Measurements from ENCODE around the gene IQSEC3. TPM values are rescaled to one million over a fixed set of nuclear protein-coding genes. Genes with fewer than 3 reads are reported as not detected.

IQSEC3 gene
- total and polyA plus RNA-seq, 2 of the 13 experiments (the other 11 are each of a cell fraction or from before 2014, with no cell fraction given), result not detected

- TF ChIP-seq EED (CRISPR knock-in tag; IDR thresholded peaks at IDR 0.05) (peak; percentile 79), POLR2AphosphoS5 (IDR thresholded peaks at IDR 0.05; ENCODE audit: low read depth, low read length) (no peak), RFXAP (CRISPR knock-in tag; IDR thresholded peaks at IDR 0.05; ENCODE audit: borderline replicate concordance) (peak; percentile 57; the same call in 1 of the 2 replicates), ZNF460 (CRISPR knock-in tag; IDR thresholded peaks at IDR 0.05; ENCODE audit: borderline replicate concordance) (no peak), HBP1 (CRISPR knock-in tag; IDR thresholded peaks at IDR 0.05; ENCODE audit: low read depth) (no peak), ZBTB38 (CRISPR knock-in tag; IDR thresholded peaks at IDR 0.05) (no peak), PITX1 (CRISPR knock-in tag; IDR thresholded peaks at IDR 0.05) (no peak; the same call in 1 of the 2 replicates), ZNF383 (CRISPR knock-in tag; IDR thresholded peaks at IDR 0.05; ENCODE audit: borderline replicate concordance) (no peak), FOXA1 (IDR thresholded peaks at IDR 0.05) (no peak), FOXA1 (CRISPR knock-in tag; IDR thresholded peaks at IDR 0.05) (peak; percentile 18; the same call in 1 of the 2 replicates), KMT2A (CRISPR knock-in tag; IDR thresholded peaks at IDR 0.05) (no peak), TOPORS (CRISPR knock-in tag; IDR thresholded peaks at IDR 0.05) (no peak), ZNF773 (CRISPR knock-in tag; IDR thresholded peaks at IDR 0.05; ENCODE audit: borderline replicate concordance) (no peak), CAMTA2 (CRISPR knock-in tag; IDR thresholded peaks at IDR 0.05; ENCODE audit: borderline replicate concordance) (no peak), SIX1 (CRISPR knock-in tag; IDR thresholded peaks at IDR 0.05; ENCODE audit: borderline replicate concordance) (no peak), MEIS2 (CRISPR knock-in tag; IDR thresholded peaks at IDR 0.05) (no peak), ZFP36L1 (CRISPR knock-in tag; IDR thresholded peaks at IDR 0.05) (no peak), ZNF75D (CRISPR knock-in tag; IDR thresholded peaks at IDR 0.05; ENCODE audit: borderline replicate concordance) (no peak)
- TF ChIP-seq, protein P1, sequence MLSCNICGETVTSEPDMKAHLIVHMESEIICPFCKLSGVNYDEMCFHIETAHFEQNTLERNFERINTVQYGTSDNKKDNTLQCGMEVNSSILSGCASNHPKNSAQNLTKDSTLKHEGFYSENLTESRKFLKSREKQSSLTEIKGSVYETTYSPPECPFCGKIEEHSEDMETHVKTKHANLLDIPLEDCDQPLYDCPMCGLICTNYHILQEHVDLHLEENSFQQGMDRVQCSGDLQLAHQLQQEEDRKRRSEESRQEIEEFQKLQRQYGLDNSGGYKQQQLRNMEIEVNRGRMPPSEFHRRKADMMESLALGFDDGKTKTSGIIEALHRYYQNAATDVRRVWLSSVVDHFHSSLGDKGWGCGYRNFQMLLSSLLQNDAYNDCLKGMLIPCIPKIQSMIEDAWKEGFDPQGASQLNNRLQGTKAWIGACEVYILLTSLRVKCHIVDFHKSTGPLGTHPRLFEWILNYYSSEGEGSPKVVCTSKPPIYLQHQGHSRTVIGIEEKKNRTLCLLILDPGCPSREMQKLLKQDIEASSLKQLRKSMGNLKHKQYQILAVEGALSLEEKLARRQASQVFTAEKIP (CRISPR knock-in tag; IDR thresholded peaks at IDR 0.05; ENCODE audit: borderline replicate concordance), result no peak
- TF ChIP-seq, protein P2, sequence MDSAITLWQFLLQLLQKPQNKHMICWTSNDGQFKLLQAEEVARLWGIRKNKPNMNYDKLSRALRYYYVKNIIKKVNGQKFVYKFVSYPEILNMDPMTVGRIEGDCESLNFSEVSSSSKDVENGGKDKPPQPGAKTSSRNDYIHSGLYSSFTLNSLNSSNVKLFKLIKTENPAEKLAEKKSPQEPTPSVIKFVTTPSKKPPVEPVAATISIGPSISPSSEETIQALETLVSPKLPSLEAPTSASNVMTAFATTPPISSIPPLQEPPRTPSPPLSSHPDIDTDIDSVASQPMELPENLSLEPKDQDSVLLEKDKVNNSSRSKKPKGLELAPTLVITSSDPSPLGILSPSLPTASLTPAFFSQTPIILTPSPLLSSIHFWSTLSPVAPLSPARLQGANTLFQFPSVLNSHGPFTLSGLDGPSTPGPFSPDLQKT (CRISPR knock-in tag; IDR thresholded peaks at IDR 0.05; ENCODE audit: borderline replicate concordance), result no peak
- TF ChIP-seq, protein P3, sequence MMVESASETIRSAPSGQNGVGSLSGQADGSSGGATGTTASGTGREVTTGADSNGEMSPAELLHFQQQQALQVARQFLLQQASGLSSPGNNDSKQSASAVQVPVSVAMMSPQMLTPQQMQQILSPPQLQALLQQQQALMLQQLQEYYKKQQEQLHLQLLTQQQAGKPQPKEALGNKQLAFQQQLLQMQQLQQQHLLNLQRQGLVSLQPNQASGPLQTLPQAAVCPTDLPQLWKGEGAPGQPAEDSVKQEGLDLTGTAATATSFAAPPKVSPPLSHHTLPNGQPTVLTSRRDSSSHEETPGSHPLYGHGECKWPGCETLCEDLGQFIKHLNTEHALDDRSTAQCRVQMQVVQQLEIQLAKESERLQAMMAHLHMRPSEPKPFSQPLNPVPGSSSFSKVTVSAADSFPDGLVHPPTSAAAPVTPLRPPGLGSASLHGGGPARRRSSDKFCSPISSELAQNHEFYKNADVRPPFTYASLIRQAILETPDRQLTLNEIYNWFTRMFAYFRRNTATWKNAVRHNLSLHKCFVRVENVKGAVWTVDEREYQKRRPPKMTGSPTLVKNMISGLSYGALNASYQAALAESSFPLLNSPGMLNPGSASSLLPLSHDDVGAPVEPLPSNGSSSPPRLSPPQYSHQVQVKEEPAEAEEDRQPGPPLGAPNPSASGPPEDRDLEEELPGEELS (CRISPR knock-in tag; IDR thresholded peaks at IDR 0.05), result 0 out of 2 replicates have a peak, but pooled peaks have one; percentile 33
- TF ChIP-seq, protein P4, sequence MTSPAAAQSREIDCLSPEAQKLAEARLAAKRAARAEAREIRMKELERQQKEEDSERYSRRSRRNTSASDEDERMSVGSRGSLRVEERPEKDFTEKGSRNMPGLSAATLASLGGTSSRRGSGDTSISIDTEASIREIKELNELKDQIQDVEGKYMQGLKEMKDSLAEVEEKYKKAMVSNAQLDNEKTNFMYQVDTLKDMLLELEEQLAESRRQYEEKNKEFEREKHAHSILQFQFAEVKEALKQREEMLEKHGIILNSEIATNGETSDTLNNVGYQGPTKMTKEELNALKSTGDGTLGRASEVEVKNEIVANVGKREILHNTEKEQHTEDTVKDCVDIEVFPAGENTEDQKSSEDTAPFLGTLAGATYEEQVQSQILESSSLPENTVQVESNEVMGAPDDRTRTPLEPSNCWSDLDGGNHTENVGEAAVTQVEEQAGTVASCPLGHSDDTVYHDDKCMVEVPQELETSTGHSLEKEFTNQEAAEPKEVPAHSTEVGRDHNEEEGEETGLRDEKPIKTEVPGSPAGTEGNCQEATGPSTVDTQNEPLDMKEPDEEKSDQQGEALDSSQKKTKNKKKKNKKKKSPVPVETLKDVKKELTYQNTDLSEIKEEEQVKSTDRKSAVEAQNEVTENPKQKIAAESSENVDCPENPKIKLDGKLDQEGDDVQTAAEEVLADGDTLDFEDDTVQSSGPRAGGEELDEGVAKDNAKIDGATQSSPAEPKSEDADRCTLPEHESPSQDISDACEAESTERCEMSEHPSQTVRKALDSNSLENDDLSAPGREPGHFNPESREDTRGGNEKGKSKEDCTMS (CRISPR knock-in tag; conservative IDR thresholded peaks at IDR 0.05), result no peak
Measured at GRCh38 chr12:153080-153746, 86.6 kb downstream of the IQSEC3 start (continued).
